ENCODE data around the gene ITPKB.

DNA sequence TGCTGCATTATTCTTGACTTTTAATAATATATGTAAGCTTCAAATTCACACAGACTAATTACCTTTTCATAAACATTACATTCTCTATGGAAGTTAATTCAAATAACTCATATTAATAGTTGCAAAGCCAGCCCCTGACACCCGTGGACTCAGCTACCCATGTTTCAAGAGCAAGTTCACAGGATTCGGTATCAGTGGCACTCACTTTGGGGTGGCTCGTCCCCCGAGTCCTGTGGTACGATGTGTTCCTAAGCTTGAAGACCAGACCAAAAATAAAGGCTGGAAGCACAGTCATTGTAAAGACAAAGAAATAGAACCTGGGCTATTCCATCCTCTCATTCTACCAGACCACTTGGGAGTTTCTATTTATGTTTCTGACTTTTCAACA, 70.9 kb downstream of the ITPKB start:
- TF ChIP-seq CTCF (IDR thresholded peaks at IDR 0.05) (no peak), POLR2A (IDR thresholded peaks at IDR 0.05) (no peak)
